GM12872 (cell line): ENCODE data around the gene CCDC195.

Experiments used
- TF ChIP-seq, protein P1 (sequence below): IDR thresholded peaks from 3 replicates; pipeline ENCODE4 v1.5.1; 2011; ENCODE audit warnings: low read depth, mild to moderate bottlenecking, low read length, moderate library complexity; ENCODE audit not compliant: insufficient read depth

CCDC195 gene

DNA sequence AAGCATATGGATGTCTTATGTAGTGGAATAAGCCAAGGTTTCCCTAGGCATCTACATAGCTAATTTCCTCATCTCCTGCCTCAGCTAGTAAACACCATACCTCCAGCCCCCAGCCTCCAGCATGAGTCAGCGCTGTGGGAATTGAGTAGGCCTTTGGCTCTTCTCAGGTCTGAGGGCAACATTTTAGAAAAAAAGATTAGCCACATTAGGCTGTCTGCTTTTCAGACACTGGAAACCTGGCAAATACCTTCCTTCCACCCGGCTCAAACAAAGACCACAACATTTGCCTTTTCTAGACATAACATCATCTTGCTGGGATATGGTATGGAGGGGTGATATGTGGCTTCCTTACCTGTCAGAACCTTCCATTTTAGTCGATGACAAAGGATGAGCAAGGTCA is 6.1 kb upstream of the CCDC195 start:
- TF ChIP-seq, protein P1, sequence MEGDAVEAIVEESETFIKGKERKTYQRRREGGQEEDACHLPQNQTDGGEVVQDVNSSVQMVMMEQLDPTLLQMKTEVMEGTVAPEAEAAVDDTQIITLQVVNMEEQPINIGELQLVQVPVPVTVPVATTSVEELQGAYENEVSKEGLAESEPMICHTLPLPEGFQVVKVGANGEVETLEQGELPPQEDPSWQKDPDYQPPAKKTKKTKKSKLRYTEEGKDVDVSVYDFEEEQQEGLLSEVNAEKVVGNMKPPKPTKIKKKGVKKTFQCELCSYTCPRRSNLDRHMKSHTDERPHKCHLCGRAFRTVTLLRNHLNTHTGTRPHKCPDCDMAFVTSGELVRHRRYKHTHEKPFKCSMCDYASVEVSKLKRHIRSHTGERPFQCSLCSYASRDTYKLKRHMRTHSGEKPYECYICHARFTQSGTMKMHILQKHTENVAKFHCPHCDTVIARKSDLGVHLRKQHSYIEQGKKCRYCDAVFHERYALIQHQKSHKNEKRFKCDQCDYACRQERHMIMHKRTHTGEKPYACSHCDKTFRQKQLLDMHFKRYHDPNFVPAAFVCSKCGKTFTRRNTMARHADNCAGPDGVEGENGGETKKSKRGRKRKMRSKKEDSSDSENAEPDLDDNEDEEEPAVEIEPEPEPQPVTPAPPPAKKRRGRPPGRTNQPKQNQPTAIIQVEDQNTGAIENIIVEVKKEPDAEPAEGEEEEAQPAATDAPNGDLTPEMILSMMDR = no peak

DNA sequence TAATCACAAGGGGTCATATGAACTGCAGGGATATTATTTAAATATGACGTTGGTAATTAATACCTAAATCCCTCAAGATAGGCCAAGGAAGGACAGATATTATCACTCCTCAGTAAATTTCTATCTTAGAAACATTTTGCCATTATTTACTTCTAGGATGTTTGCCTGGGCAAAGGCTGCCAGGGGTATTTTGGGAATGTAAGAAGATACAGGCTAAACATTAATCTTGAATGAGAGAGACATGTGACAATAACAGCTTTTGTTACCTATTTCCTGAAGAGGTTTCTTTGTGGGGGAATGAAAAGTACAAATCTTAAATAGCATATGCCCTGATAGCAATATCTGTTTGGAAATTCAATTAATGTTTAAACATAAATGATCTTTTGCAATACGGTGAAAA is 756 bp upstream of the CCDC195 start:
- TF ChIP-seq, protein P1 = no peak

DNA sequence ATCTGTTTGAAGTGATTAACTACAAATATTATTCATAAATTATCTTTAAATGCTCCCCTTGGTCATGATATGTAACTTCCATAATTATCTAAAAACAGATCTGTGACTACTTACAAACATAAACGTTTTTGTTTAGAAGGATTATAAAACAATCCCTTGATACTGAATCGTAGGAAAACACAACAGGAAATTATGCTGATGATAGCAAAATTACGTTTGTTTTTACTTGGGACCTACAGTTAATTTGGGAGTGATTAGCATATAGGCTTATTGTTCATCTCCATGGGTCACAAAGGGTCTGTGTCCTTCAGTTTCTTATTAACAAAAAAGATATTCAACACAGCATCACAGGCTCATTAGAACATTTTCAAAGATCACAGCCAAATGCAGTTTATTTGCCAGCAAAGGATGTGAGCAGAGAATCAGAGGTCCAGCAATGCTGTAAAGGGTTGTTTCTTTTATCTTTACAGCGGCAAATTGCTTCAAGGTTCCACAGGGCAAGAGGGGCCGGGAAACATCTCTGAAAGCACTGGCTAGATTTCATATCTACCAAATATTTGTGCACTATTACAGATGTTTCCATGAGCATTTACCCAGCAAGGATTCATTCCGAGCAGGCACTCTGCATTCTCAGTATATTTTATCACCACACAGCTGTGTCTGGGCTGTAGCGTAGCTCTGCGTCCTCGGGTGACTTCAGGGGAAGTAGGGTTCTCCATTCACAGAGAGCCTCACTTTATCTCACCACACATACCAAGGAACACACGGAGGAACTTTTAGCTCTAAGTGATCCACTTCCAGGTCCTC is 4.1 kb downstream of the CCDC195 start:
- TF ChIP-seq, protein P1 = no peak

DNA sequence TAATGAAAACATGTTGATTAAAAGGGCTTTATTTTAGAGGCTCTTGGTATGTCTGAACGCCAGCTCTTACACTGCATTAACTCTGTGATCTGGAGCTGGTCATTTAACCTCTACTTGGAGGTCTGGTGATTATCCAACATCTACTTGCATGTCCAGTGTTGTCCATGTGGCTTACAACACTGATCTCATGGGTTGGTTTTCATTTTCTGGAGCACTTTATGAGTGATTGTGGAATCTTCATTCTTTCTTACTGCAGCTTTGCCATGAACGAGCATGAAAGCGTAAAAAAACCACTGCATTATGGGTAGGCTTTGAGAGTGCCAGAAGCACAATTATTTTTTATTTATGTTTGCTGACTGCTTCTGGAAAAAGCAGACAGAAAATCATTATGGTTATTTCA is 4.8 kb downstream of the CCDC195 start:
- TF ChIP-seq, protein P1 = no peak

DNA sequence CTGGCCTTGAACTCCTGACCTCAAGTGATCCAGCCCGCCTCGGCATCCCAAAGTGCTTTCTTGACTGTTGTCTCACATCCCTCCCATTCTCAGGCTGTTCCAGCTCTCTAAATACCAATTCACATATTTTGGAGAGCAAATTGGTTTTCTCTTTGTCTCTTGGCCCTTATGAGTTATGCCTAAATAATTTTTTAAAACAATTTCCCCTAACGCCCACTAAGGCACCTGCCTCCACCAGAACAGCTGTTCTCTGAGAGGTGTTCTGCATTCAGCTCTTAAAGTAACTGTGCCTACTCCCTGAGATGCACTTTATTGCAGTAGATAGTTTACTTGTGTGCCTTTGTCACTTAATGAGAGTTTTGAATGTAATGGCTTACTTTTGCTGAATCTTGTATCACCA is 6.9 kb downstream of the CCDC195 start:
- TF ChIP-seq, protein P1 = no peak

DNA sequence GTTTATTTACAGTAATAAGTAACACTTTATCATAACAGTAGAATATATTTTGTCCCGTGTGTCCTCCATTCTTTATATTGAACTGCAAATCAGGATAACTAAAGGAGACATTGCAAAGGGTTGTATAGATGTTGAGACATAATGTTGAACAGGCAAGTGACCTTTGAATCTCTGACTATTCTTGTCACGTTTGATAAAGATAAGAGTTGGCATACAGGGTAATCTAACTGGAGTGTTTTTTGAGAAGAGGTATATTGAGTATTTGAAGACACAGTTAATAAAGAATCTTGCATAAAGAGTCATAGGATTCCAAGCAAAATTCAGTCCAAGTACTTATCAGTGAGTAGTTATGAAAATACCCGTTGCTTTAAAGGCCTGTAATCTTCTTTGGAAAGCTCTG is 21.7 kb downstream of the CCDC195 start:
- TF ChIP-seq, protein P1 = no peak

DNA sequence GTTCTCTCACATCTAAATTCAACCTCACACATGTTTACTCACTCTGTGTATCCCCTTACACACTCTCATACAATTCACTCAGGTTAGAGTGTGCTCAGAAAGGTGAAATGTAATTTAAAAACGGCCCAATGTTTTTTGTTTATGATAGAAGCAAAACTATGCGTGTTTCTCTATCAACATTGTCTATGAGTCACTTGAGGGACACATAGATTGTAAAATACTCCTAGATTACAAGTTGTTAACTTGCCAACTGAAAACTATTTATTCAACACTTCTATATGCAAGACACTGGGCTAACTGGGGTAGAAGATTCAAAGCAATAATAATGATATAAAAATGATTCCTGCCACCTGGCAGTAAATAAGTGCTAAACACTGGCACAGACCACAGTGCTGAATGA is 24.6 kb downstream of the CCDC195 start:
- TF ChIP-seq, protein P1 = no peak

DNA sequence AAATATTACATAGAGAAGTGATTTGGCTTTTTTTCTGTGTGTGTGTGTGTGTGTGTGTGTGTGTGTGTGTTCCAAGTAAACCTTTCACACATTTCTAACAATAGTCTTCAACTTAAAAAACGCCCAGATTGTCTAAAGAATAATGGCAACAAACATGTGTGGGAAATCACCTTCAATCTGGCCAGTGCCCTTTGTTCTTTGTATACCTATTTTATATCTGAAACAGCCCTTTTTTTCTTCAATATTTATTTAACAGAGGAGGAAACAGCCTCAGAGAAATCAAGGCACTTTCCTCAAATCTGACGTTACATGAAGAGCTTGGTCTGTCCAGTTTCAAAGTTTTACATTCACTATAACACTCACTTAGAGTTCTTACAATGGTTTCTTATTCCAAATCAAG is 25.3 kb downstream of the CCDC195 start:
- TF ChIP-seq, protein P1 = no peak
